ENCODE measurements around the gene RRAS2.
A peak's percentile ranks its signal among the peaks of the same experiment; 100 is the strongest.
"Not testable (repeated sequence)": the region's sequence is repeated elsewhere in the genome, so short reads cannot be mapped to it uniquely, and the experiment has no call there.

Gene RRAS2

GRCh38 chr11:14345016-14345415, 14.0 kb downstream of the RRAS2 start:
- DNase-seq (ENCODE audit: low read depth, low spot score); H3K4me3 ChIP-seq (ENCODE audit: low read length): not testable (repeated sequence)

- DNase-seq (ENCODE audit: low read depth, low spot score): peak; percentile 46
- no peak overlapping the region for H3K4me3 ChIP-seq (ENCODE audit: low read length)
These were observed 16.1 kb downstream of the RRAS2 start for GRCh38 chr11:14342906-14343305.

- no peak for DNase-seq (ENCODE audit: low read depth, low spot score)
- H3K4me3 ChIP-seq (ENCODE audit: low read length): no peak overlapping the region
These were observed 17.0 kb downstream of the RRAS2 start for GRCh38 chr11:14341968-14342367.

- H3K4me3 ChIP-seq (ENCODE audit: low read length): no peak overlapping the region
- DNase-seq (ENCODE audit: low read depth, low spot score): no peak
These were observed 18.3 kb downstream of the RRAS2 start for GRCh38 chr11:14340721-14341120.

DNA sequence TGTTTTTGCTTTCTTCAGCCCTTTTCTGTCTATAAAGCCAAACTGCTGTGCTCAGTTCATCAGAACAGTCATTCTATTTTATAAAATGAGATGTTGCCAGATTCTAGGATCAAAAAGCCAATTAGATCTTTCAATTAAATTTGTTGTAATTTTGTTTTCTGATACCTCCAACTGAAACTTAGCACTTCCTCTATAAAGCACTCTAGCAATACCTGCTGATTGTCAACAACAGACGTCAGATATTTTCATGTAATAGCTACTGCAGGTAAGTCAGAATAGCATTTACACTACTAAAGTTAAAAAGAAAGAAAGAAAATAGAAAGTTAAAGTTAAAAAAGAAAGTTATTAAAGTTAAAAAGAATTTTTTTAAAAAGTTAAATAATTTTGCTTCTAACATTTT, 19.6 kb downstream of the RRAS2 start:
- H3K4me3 ChIP-seq (ENCODE audit: low read length): no peak overlapping the region
- no peak for DNase-seq (ENCODE audit: low read depth, low spot score)

- H3K4me3 ChIP-seq (ENCODE audit: low read length): no peak overlapping the region
- no peak for DNase-seq (ENCODE audit: low read depth, low spot score)
These were observed 22.2 kb downstream of the RRAS2 start for GRCh38 chr11:14336507-14337503.

DNA sequence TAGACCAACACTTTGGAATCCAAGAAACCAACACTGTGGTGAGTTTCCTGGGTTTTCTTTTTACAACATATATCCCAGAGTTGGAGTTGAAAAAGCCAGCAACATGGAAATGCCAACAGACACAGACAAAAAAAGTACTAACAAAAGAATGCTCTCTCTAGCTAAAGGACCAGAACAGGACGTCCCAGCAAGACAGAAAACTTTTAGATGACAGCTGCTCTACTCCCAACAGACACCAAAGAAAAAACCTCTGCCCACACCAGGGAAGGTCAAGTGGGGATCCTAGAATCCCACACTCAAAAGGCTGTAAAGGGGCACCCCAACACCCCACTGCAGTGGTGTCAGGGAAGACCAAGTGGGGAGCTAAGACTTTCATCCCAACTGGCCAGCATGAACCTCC, 23.3 kb downstream of the RRAS2 start:
- no peak overlapping the region for H3K4me3 ChIP-seq (ENCODE audit: low read length)
- no peak for DNase-seq (ENCODE audit: low read depth, low spot score)

DNA sequence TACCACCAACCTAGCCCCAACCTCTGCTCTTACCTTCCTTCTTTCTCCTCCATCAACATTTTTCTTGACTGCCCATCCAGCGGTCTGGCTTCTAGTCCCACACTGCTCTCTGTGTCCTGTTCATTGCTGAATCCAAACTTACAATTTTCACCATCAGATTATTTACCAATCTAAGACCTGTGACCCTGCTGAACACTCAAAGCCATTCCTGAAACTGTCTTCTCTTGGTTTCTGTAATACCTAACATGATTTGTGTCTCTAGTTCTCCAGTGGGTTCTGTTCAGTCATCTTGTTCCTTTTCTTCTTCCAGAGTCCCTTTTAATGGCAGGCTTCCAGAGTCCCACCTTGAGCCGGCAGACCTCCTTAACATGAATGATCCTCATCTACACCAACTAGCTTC, 24.1 kb downstream of the RRAS2 start:
- DNase-seq (ENCODE audit: low read depth, low spot score): no peak

GRCh38 chr11:14334192-14334591, 24.8 kb downstream of the RRAS2 start:
- DNase-seq (ENCODE audit: low read depth, low spot score): no peak
- H3K4me3 ChIP-seq (ENCODE audit: low read length): no peak overlapping the region

More for the DNA sequence above, 24.1 kb downstream of the RRAS2 start:
- H3K4me3 ChIP-seq (ENCODE audit: low read length): no peak overlapping the region

DNA sequence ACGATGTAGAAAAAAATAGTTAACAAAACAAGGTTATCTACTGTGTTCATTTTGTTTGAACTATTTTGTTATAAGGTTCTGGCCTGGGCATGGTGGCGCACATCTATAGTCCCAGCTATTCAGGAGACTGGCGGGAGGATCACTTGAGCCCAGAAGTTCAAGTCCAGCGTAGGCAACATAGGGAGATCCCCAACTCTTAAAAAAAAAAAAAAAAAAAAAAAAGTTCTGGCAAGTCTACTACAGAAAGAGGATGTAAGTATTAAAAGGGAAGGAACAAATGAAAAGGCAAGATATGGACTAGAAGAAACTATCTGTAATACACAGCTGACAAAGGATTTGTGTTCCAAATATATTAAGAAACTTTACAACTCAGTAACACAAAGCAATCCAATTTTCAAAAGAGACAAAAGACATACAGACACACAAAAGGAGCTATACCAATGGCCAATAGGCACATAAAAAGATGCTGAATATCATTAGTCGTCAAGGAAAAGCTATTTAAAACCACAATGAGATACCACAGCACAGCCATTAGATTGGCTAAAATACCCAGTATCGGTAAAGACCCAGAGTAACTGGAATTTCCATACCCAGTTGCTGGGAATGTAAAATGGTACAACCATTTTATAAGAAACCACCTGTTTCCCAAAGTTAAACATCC, 27.4 kb downstream of the RRAS2 start:
- no peak for DNase-seq (ENCODE audit: low read depth, low spot score)
- H3K4me3 ChIP-seq (ENCODE audit: low read length): no peak overlapping the region

DNA sequence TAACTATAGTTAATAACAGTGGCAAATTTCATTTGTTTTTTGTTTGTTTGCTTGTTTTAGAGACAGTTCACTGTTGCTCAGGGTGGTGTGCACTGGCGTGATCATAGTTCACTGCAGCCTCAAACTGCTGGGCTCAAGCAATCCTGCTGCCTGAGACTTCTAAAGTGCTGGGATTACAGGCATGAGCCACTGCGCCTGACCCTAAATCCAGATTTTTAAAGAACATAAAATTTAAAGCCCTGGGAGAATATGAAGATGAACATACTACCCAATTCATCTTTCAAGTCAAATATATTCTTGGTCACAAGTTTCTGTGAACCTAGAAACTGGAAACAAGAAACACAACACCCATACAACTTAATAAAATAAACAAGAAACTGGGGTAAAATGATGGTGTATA, 28.1 kb downstream of the RRAS2 start:
- no peak for DNase-seq (ENCODE audit: low read depth, low spot score)
- H3K4me3 ChIP-seq (ENCODE audit: low read length): no peak overlapping the region

GRCh38 chr11:14329702-14330101, 29.3 kb downstream of the RRAS2 start:
- no peak for DNase-seq (ENCODE audit: low read depth, low spot score)
- H3K4me3 ChIP-seq (ENCODE audit: low read length): no peak overlapping the region

DNA sequence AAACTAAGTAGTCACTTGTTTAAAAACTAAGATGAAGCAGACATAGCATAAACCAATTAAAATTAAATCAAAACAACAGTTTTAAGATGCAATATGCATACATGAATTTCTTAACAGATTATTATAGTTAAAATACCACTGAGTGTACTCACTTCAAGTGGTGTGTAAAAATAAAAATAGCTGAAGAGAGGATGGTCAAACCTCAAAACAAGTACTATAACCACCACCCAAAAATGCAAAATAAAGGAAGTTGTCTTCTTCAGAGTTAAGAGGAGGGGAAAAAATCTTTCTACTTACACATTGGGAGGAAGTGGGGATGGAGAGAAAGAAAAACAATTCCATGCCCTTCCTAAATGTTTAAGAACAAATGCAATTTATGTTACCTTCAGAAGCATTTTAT, 31.9 kb downstream of the RRAS2 start:
- no peak for DNase-seq (ENCODE audit: low read depth, low spot score)
- H3K4me3 ChIP-seq (ENCODE audit: low read length): no peak overlapping the region

- no peak overlapping the region for H3K4me3 ChIP-seq (ENCODE audit: low read length)
- no peak for DNase-seq (ENCODE audit: low read depth, low spot score)
These were observed 35.8 kb downstream of the RRAS2 start for GRCh38 chr11:14323118-14323676.

DNA sequence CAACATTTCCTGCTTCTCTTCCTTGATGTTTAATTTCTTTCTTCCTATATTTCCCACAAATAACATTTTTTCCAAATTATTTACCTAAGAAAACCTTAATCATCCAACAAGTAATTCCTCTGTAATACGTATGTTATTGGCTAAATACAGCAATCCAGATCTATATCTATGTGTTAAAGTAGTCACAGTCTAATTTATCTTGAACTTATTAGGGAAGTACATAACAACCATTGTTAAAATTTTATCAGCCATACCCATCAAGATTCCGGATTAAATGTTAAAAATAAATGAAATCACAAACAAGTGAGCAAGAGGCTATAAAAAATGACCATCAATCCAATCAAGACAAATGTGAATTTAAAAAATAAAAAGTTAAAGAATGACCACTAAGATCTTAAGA, 36.5 kb downstream of the RRAS2 start:
- DNase-seq (ENCODE audit: low read depth, low spot score): no peak
- H3K4me3 ChIP-seq (ENCODE audit: low read length): no peak overlapping the region

DNA sequence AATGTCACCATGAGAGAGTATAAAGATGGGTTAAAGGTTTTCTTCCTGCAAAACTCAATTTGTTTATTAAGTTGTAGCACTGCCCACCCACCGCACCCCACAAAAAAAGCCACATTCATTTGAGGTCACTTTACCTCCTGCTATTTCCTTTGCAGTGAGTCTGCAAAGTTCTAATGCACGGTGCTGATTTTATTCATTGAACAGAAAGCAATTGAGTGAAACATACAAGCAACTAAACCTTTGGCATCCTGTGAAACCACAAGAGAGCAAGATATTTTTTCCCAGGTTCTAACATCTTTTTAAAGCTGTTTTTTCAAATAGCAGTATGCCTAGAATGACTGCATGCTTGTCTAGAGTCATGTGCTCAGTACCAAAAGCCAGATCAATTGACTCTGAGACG, 39.0 kb downstream of the RRAS2 start:
- no peak overlapping the region for H3K4me3 ChIP-seq (ENCODE audit: low read length)
- DNase-seq (ENCODE audit: low read depth, low spot score): peak; percentile 88

DNA sequence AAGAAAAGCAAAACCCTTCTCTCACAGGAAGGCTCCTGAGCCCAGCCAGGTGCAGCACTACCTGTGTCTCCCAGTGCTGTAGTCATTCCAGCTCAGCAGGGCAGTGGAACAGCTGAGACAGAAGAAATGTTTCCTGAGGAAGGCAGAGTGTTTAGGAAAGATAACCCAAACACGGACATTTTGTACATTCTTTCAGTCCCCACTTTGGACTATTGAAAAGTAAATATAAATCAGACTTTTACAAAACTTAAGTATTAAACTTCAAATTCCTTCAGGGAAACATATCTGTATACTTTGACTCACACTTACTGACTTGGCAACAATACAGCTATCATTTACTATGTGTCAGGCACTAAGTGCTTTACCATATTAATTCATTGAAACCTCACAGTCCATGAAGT, 40.4 kb downstream of the RRAS2 start:
- DNase-seq (ENCODE audit: low read depth, low spot score): no peak
- no peak overlapping the region for H3K4me3 ChIP-seq (ENCODE audit: low read length)

GRCh38 chr11:14317659-14318325, 41.2 kb downstream of the RRAS2 start:
- no peak for DNase-seq (ENCODE audit: low read depth, low spot score)
- H3K4me3 ChIP-seq (ENCODE audit: low read length): no peak overlapping the region

- no peak for DNase-seq (ENCODE audit: low read depth, low spot score)
- H3K4me3 ChIP-seq (ENCODE audit: low read length): no peak overlapping the region
These were observed 43.9 kb downstream of the RRAS2 start for GRCh38 chr11:14315130-14315529.

GRCh38 chr11:14314127-14314526, 44.9 kb downstream of the RRAS2 start:
- no peak overlapping the region for H3K4me3 ChIP-seq (ENCODE audit: low read length)
- no peak for DNase-seq (ENCODE audit: low read depth, low spot score)

Measured in Jurkat, Clone E6-1 (cell line).